Central memory CD8-positive, alpha-beta T cell (primary cell): ENCODE measurements around the gene RYR2.
"Not testable (repeated sequence)": the region's sequence is repeated elsewhere in the genome, so short reads cannot be mapped to it uniquely, and the experiment has no call there.

Experiments used
- ATAC-seq: fragments of 150-1000 bp; cut with Tn5 transposase; replicated peaks from 2 replicates; pipeline ENCODE4 v1.10.0; 2022; ENCODE audit warnings: mild to moderate bottlenecking, moderate FRiP score, moderate number of reproducible peaks; ENCODE audit not compliant: poor library complexity, severe bottlenecking; ENCODE audit errors: extremely low read depth
- DNase-seq, 2 donors: peaks; one replicate each; pipeline ENCODE4 v3.0.0; 2021; ENCODE audit warnings: low spot score in 2 of 2
- H3K27ac Mint-ChIP-seq: one replicate; pipeline ENCODE4 v1.8.0; 2022; ENCODE audit warnings: low read depth, mild to moderate bottlenecking, moderate library complexity, mixed read lengths
- H3K27me3 Mint-ChIP-seq: one replicate; pipeline ENCODE4 v1.8.0; 2022; ENCODE audit warnings: mixed read lengths
- H3K36me3 Mint-ChIP-seq: one replicate; pipeline ENCODE4 v1.8.0; 2022; ENCODE audit warnings: mild to moderate bottlenecking, moderate library complexity, mixed read lengths; ENCODE audit not compliant: insufficient read depth
- H3K4me1 Mint-ChIP-seq: one replicate; pipeline ENCODE4 v1.8.0; 2022; ENCODE audit warnings: mixed read lengths
- H3K4me3 Mint-ChIP-seq: one replicate; pipeline ENCODE4 v1.8.0; 2022; ENCODE audit warnings: mild to moderate bottlenecking, moderate library complexity, mixed read lengths
- H3K9me3 Mint-ChIP-seq: one replicate; pipeline ENCODE4 v1.8.0; 2022; ENCODE audit warnings: mixed read lengths

RYR2 gene

GRCh38 chr1:237237721-237238120 lies 195.7 kb downstream of the RYR2 start:
- Mint-ChIP-seq H3K9me3 (no peaks in the 10 kb centered on the region), H3K36me3 (no peaks in the 10 kb centered on the region), H3K4me3 (no peak overlapping the region), H3K4me1 (no peaks in the 10 kb centered on the region), H3K27me3 (peaks cover 53% of the 10 kb centered on the region), H3K27ac (no peak overlapping the region)
- no peak for ATAC-seq
- no peak for DNase-seq

- Mint-ChIP-seq H3K27ac (no peak overlapping the region), H3K4me3 (no peak overlapping the region)
Measured at GRCh38 chr1:237239248-237239647, 197.3 kb downstream of the RYR2 start.

DNA sequence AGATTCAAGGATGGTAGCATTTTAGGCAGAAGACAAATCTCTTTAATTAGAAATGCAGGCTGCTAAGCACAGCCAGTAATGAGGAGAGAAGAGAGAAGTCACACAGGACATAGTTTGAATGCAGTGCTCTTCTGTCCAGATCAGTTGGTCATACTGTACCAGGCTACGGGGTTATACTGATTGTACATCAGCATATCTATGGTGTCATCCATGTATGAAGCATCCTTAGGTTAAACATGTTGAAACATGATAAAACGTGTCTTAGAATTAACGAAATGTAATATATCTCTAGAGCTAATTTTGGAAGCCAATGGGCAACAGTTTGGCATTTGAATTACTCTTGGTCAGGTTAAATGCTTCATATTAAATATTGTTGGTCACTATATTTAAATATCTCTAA lies 199.1 kb downstream of the RYR2 start:
- no peak for ATAC-seq
- Mint-ChIP-seq H3K27me3 (peaks cover 55% of the 10 kb centered on the region), H3K4me3 (no peak overlapping the region), H3K4me1 (no peaks in the 10 kb centered on the region), H3K9me3 (no peaks in the 10 kb centered on the region), H3K27ac (no peak overlapping the region), H3K36me3 (no peaks in the 10 kb centered on the region)
- DNase-seq = no peak

More at GRCh38 chr1:237239248-237239647, 197.3 kb downstream of the RYR2 start:
- Mint-ChIP-seq H3K36me3 (no peaks in the 10 kb centered on the region), H3K4me1 (no peaks in the 10 kb centered on the region), H3K9me3 (no peaks in the 10 kb centered on the region), H3K27me3 (peaks cover 53% of the 10 kb centered on the region)
- ATAC-seq (no peak), DNase-seq (no peak)

DNA sequence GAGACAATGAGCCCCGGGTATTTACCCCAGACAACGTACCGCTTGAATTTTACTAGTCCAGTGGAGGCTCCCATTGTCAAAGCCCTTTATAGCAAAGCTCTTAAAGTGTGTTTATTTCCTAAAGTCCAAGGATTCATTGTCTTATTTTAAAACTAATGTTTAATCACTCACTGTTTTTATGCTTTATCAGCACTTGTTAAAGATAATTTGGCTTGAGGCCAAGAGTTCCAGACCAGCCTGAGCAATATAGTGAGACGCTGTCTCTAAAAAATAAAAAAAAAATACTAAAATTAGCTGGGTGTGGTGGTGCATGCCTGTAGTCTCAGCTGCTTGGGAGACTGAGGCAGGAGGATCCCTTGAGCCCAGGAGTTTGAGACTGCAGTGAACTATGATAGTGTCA lies 202.8 kb downstream of the RYR2 start:
- Mint-ChIP-seq H3K36me3 (no peaks in the 10 kb centered on the region), H3K9me3 (no peaks in the 10 kb centered on the region), H3K4me3 (no peak overlapping the region), H3K27ac (no peak overlapping the region), H3K27me3 (peaks cover 36% of the 10 kb centered on the region), H3K4me1 (no peaks in the 10 kb centered on the region)
- no peak for DNase-seq
- no peak for ATAC-seq

DNA sequence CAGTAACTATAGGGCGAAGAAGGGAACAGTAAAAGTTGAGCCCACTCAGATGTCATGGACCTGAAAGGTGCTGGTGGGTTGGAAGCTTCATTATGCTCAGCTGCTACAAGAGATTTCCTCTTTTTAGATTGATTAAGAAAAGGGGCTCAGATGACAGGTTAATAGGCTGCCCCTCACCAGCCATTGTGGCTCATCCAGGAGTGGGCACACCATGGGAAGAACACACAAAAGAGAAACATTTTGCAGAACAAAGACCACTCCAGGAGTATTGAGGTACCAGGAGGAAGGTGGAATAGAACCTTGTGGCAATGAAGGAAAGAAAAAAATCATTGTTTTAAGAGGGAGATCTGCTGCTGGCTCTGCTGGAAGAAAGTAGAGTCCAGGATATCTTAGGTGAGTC lies 205.5 kb downstream of the RYR2 start:
- no peak for ATAC-seq
- H3K9me3 Mint-ChIP-seq = no peaks in the 10 kb centered on the region
- H3K36me3 Mint-ChIP-seq = no peaks in the 10 kb centered on the region
- no peaks in the 10 kb centered on the region for H3K4me1 Mint-ChIP-seq
- no peak overlapping the region for H3K27ac Mint-ChIP-seq
- no peak overlapping the region for H3K4me3 Mint-ChIP-seq
- peaks cover 36% of the 10 kb centered on the region for H3K27me3 Mint-ChIP-seq
- DNase-seq = no peak

GRCh38 chr1:237249120-237249519 lies 207.1 kb downstream of the RYR2 start:
- Mint-ChIP-seq H3K27ac (no peak overlapping the region), H3K4me3 (no peak overlapping the region), H3K27me3 (peaks cover 23% of the 10 kb centered on the region), H3K36me3 (no peaks in the 10 kb centered on the region), H3K4me1 (no peaks in the 10 kb centered on the region), H3K9me3 (no peaks in the 10 kb centered on the region)
- ATAC-seq = no peak
- no peak for DNase-seq

DNA sequence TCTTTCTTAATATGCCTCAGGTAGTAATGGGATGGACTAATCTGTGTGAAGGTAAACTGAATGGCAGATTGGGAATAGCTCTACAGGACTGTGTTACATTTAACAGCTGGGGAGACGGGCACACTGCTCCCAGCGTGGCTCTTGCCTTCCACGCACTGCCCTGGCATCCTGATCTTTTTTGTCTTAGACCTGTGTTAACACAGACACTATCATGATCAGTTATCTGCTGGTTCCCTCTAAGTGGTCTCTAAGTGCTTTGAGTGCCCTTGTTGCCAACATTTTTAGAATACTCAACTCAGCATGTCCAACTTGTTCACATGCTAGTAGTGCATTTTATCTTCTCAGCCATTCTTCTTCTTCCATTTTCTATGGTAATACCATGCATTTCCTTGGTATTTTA lies 208.1 kb downstream of the RYR2 start:
- H3K27ac Mint-ChIP-seq = no peak overlapping the region
- H3K4me3 Mint-ChIP-seq = no peak overlapping the region
- ATAC-seq (no peak), DNase-seq (no peak)
- no peaks in the 10 kb centered on the region for H3K4me1 Mint-ChIP-seq
- peaks cover 18% of the 10 kb centered on the region for H3K27me3 Mint-ChIP-seq
- H3K9me3 Mint-ChIP-seq = no peaks in the 10 kb centered on the region
- no peaks in the 10 kb centered on the region for H3K36me3 Mint-ChIP-seq

- no peak overlapping the region for H3K27ac Mint-ChIP-seq
- H3K36me3 Mint-ChIP-seq = no peaks in the 10 kb centered on the region
- H3K4me3 Mint-ChIP-seq = no peak overlapping the region
- ATAC-seq (no peak), DNase-seq (no peak)
- H3K9me3 Mint-ChIP-seq = peaks cover 5% of the 10 kb centered on the region
- H3K4me1 Mint-ChIP-seq = no peaks in the 10 kb centered on the region
- peaks cover 26% of the 10 kb centered on the region for H3K27me3 Mint-ChIP-seq
Measured at GRCh38 chr1:237255071-237255470, 213.1 kb downstream of the RYR2 start.

- DNase-seq (no peak), ATAC-seq (no peak)
- Mint-ChIP-seq H3K27ac (no peak overlapping the region), H3K36me3 (no peaks in the 10 kb centered on the region), H3K27me3 (peaks cover 26% of the 10 kb centered on the region), H3K9me3 (peaks cover 5% of the 10 kb centered on the region), H3K4me1 (no peaks in the 10 kb centered on the region), H3K4me3 (no peak overlapping the region)
Measured at GRCh38 chr1:237258871-237259270, 216.9 kb downstream of the RYR2 start.

GRCh38 chr1:237261198-237261597 lies 219.2 kb downstream of the RYR2 start:
- DNase-seq = no peak
- no peaks in the 10 kb centered on the region for H3K4me1 Mint-ChIP-seq
- H3K27me3 Mint-ChIP-seq = peaks cover 33% of the 10 kb centered on the region
- no peak for ATAC-seq
- H3K27ac Mint-ChIP-seq = no peak overlapping the region
- peaks cover 5% of the 10 kb centered on the region for H3K9me3 Mint-ChIP-seq
- no peak overlapping the region for H3K4me3 Mint-ChIP-seq
- no peaks in the 10 kb centered on the region for H3K36me3 Mint-ChIP-seq

DNA sequence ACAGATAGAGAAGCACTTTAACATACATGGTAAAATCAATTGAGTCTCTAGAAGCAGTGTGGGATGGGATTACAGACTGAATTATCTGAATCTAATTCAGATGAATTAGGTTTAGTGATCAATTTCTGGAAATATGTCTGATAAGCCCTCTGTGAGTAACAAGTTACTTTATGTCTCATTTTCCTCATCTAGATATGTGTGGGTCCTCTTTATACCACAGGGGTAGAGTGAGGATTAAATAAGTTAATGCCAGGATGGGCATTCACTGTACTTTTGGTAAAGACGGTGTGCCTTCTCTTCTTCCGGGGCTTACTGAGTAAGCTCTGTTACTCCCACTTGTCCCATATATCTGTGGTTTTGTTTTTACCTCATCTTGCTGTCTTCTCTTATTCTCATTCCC lies 225.8 kb downstream of the RYR2 start:
- ATAC-seq = no peak
- Mint-ChIP-seq H3K9me3 (no peaks in the 10 kb centered on the region), H3K4me3 (no peak overlapping the region), H3K36me3 (no peaks in the 10 kb centered on the region), H3K27me3 (peaks cover 48% of the 10 kb centered on the region), H3K27ac (no peak overlapping the region), H3K4me1 (peaks cover 12% of the 10 kb centered on the region)
- no peak for DNase-seq

DNA sequence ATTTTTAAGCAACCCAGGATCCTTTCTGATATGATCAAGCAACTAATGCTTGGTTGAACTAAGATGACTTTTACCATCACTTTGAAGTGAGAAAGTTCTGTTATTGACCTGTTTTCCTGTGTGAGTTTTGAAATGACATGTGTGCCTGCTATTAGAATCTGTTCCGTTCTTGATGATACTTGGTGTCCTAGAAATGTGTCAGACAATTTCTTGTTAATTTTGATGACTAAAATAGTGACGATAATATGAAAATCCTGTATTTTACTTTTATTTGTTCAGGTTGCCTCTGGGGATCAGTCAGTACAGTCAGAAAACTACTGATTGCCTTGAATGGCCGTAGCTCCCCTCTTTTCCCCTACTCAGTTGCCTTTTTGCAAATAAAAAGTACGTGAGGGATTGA lies 228.0 kb downstream of the RYR2 start:
- peaks cover 12% of the 10 kb centered on the region for H3K4me1 Mint-ChIP-seq
- ATAC-seq = no peak

DNA sequence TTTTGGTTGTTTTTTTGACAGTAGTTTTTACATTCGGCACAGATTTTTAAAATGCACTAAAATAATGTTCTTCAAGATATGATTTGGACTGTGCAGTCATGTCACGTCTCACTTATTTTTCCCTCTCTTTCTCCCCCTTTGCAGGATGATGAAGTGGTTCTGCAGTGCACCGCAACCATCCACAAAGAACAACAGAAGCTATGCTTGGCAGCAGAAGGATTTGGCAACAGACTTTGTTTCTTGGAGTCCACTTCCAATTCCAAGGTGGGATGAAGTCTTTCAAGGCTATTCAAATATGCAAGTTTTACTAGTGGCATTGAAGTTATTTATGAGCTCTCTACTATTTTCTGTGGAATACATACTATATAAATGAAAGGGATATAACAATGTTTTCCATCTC lies 228.4 kb downstream of the RYR2 start:
- DNase-seq (no peak), ATAC-seq (no peak)
- peaks cover 34% of the 10 kb centered on the region for H3K27me3 Mint-ChIP-seq
- no peaks in the 10 kb centered on the region for H3K9me3 Mint-ChIP-seq
- H3K27ac Mint-ChIP-seq = no peak overlapping the region
- H3K4me1 Mint-ChIP-seq = peaks cover 12% of the 10 kb centered on the region
- no peaks in the 10 kb centered on the region for H3K36me3 Mint-ChIP-seq
- H3K4me3 Mint-ChIP-seq = no peak overlapping the region

More for the DNA sequence above, 228.0 kb downstream of the RYR2 start:
- Mint-ChIP-seq H3K9me3 (no peaks in the 10 kb centered on the region), H3K27ac (no peak overlapping the region), H3K36me3 (no peaks in the 10 kb centered on the region), H3K27me3 (peaks cover 38% of the 10 kb centered on the region), H3K4me3 (no peak overlapping the region)
- no peak for DNase-seq

DNA sequence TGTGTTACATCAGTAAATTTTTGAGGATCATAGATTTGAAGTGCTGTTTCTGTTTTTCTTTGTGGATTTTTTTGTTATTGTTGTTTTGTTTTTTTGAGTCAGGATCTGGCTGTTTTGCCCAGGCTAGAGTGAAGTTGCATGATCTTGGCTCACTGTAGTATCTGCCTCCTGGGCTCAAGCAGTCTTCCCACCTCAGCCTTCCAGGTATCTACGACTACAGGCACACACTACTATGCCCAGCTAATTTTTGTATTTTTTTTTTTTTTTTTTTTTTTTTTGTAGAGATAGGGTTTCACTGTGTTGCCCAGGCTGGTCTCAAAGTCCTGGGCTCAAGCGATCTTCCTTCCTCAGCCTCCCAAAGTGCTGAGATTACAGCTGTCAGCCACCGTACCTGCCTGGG lies 236.0 kb downstream of the RYR2 start:
- H3K9me3 Mint-ChIP-seq, H3K27ac Mint-ChIP-seq, H3K36me3 Mint-ChIP-seq, DNase-seq, H3K27me3 Mint-ChIP-seq, H3K4me1 Mint-ChIP-seq, ATAC-seq, H3K4me3 Mint-ChIP-seq: not testable (repeated sequence)
